GF-D8 (cell line): Measurements from ENCODE around the gene BAZ2B.

ENCODE experiments used
- DNase-seq: peaks from one replicate; lab custom pipeline; 2025; lab: John Stamatoyannopoulos, UW

The BAZ2B gene

GRCh38 chr2:159317392-159318088 lies 298.8 kb downstream of the BAZ2B start:
- no peak for DNase-seq

GRCh38 chr2:159307942-159308341 lies 308.4 kb downstream of the BAZ2B start:
- no peak for DNase-seq

GRCh38 chr2:159300586-159300985 lies 315.8 kb downstream of the BAZ2B start:
- no peak for DNase-seq

- DNase-seq, result no peak
These were observed 317.4 kb downstream of the BAZ2B start for GRCh38 chr2:159298967-159299366.

- DNase-seq, result no peak
These were observed 319.2 kb downstream of the BAZ2B start for GRCh38 chr2:159297042-159297707.

GRCh38 chr2:159292157-159292556 lies 324.2 kb downstream of the BAZ2B start:
- no peak for DNase-seq

GRCh38 chr2:159290289-159290907 lies 325.9 kb downstream of the BAZ2B start:
- peak; percentile 84 for DNase-seq

- DNase-seq, result no peak
These were observed 328.6 kb downstream of the BAZ2B start for GRCh38 chr2:159287733-159288132.

- DNase-seq, result peak; percentile 94
These were observed 329.5 kb downstream of the BAZ2B start for GRCh38 chr2:159286709-159287441.

GRCh38 chr2:159285929-159286708 lies 330.2 kb downstream of the BAZ2B start, which contains the start of gene WDSUB1:
Gene WDSUB1 (minus strand): TSS chr2:159286703. CDS start chr2:159283069, 3,634 bp downstream.
- DNase-seq, result peak; percentile 11

- DNase-seq, result no peak
These were observed 330.9 kb downstream of the BAZ2B start for GRCh38 chr2:159285433-159285832.

GRCh38 chr2:159283529-159283928 lies 332.8 kb downstream of the BAZ2B start:
- no peak for DNase-seq

- DNase-seq, result no peak
These were observed 335.3 kb downstream of the BAZ2B start for GRCh38 chr2:159281002-159281401.

- no peak for DNase-seq
These were observed 336.6 kb downstream of the BAZ2B start for GRCh38 chr2:159279700-159280099.

- DNase-seq, result no peak
These were observed 341.2 kb downstream of the BAZ2B start for GRCh38 chr2:159275111-159275510.

GRCh38 chr2:159272156-159272555 lies 344.2 kb downstream of the BAZ2B start:
- no peak for DNase-seq

GRCh38 chr2:159270744-159271379 lies 345.5 kb downstream of the BAZ2B start:
- DNase-seq, result no peak
